Femur (tissue), 1 donor: ENCODE data around the gene PSMC2.

ENCODE experiments used
- DNase-seq: peaks from one replicate; pipeline ENCODE4 v3.0.0-alpha.2; 2017

Gene PSMC2

DNA sequence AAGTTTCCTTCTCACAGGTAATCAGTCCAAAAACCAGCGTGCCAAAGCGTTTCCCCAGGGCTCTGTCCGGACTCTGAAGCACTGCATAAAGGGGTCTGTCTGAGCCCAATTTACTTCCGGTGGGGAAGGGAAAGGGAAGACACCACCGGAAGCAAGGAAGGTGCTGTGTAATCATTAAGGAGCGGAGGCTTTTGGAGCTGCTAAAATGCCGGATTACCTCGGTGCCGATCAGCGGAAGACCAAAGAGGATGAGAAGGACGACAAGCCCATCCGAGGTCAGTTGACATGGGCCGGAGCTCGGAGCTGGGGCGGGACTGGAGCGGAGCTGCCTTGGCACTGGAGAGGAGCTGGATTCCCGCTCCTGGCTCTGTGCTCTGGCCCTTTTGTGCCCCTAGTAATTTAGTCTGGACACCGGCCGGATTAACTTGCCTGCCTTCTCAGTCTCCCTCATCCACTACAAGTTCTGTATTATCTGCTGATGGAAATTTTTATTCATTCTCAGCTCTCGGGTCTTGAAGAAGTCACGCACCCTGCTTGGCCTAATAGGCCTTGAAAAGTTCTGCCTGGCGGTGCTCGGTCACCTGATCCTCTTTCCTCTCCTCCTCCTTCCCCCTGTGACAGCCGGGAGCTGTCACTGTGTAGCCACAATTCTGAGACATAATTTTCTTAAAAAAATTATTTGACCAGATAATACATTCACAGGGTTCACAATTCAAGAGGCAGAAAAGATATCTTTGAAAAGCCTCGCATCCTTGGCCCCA lies at the start of gene PSMC2:
Gene PSMC2, plus strand, starts transcription at position 137 of the 761 bp plus-strand sequence. Its CDS starts 69 bp downstream, at position 206.
- DNase-seq: peak; percentile 92

DNA sequence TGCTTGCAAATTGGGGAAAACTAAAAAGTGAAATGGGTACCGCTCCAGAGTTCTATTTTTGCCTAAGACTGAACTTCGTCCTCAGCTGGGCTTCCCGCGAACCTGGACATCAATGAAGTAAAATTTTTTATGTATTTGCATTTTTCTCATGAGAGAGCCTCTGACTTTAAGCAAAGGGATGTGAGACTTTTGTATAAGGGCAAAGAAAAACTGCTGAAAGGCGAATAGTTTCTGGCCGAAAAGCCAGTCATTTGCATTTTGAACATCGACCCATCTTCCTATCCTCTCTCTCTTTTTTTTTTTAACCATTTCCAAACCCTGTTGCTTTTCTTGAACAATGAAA lies 49.6 kb upstream of the PSMC2 start:
- no peak for DNase-seq

DNA sequence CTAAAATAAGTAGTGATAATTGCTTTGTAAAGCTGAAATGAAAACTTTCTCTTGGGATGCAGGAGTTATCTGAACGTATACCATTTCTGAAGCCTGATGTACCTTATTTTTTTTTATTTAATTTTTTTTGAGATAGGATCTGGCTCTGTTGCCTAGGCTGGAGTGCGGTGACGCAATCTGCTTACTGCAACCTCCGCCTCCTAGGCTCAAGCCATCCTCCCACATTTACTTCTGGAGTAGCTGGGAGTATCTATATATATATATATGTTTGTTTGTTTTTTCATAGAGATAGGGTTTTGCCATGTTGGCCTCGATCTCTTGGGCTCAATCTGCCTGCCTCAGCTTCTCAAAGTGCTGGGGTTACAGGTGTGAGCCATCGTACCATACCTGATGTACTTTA lies 47.8 kb upstream of the PSMC2 start:
- DNase-seq: no peak

DNA sequence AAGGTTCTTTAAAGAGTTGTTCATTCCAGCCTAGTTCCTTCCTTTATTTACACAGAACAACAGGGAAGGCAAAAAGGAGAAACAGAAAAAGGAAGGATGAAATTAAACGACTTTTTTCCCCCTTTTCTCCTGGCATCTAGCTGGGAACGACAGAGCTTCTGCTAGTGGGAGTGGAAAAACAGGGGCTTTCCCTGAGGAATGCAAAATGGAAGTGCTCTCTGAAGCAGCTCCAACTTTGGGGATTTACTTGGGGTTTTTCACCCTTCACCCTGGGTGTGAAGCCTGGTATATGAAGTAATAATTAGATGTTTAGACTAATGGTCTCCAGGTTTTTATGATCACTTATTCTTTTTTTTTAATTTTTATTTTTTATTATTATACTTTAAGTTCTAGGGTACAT lies 46.0 kb upstream of the PSMC2 start:
- DNase-seq: no peak

DNA sequence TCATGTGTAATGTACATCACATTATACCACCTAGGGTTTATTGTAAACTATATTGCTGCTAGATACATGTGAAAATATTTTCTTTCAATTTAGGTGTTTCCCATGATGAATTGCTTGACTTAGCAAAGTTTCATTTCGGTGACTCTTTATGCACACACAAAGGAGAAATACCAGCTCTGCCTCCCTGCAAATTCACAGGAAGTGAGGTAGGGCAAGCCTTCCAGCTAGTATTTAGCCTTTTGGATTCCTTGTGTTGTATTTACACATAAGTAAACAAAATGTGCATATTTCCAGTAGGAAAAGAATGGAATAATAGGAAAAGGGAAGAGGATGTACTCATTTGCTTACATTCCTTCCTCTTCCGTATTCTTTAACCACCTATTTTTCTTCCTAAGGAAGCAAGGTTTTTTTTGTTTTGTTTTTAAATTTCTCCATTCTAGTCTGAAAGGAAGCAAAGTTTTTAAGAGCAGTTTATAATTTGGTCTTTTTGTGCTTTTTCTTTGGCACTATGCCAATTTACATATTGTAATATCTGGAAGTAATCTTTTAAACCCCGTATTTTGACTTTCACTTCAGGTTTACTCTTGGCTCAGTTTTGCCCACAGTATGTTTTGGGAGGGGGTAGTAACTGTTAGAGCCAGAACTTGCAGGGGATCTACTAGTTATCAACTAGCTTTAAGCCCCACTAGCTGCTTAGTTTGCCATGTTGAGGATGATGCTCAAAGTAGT lies 39.8 kb upstream of the PSMC2 start:
- DNase-seq: no peak

DNA sequence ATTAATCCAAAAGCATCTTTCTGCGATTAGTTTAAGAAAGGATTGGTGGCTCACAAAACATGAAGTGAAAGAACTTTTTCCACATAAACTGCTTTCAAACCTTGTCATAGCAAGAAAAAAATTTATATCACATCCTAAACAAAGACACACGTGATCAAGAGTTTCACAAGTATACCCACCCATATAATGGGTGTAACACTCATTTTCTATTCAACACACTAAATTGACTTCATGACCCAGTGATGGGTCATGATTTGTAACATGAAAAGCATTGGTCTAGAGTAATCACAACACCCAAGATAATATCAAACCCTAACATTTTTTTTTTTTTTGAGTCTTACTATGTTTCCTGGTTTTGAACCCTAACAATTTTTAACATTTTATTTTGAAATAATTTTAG lies 32.6 kb upstream of the PSMC2 start:
- no peak for DNase-seq

DNA sequence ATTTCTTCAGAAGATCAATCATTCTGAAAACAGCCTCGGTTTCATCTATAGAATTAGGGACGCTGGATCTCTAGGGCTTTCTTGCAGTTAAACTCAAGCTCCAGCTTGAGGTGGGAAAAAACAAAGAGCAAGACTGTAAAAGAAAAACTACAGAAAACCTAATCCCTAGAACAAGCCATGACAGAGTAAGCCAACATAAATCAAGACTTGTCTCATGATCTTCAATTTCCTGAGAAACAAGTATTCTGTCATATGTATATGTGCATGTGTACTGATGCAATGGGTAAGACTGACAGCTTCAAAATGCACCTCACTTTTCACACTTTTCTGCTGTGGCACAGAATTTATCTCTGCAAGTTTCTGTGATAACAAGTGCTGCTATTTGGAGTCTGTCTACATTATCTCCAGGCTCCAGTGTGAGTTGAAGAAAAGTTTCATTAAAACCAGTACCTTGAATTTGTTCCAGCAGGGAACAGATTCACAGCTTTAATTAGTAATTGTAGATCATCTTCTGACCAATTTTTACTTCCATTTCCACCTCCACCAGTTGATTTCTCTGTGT lies 31.0 kb upstream of the PSMC2 start:
- no peak for DNase-seq

DNA sequence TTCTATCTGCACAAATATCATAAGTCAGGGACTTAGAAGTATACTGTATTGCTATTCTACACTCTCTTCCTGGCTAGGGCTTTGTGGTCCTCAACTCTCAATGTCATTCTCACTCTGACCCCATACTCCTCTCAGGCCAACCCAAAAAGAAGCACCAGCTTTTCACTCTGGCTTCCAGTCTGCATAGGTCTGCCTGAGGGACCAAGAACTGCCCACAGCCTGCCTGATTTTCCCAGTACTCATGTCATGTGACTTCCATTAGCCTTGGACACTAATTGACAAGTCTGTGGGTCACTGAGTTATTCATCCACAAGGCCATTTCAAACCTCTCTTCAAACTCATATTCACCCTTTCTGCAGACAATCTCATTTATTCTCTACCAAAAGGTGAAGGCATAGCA lies 30.4 kb upstream of the PSMC2 start:
- DNase-seq: no peak

DNA sequence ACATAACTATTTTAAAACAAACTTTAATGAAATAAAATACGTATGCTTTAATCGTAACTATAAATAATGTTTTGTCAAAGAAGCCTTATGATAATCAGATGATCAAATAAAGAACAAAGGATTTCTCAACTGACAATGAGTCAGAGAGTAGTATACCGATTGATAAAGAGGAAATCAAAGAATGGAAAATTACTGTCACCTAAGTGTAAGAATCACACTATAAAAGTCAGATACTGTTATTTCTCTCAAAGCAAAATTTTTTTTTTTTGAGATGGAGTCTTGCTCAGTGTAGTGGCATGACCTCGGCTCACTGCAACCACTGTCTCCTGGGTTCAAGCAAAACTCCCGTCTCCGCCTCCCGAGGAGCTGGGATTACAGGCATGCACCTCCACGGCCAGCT lies 21.7 kb upstream of the PSMC2 start:
- no peak for DNase-seq

DNA sequence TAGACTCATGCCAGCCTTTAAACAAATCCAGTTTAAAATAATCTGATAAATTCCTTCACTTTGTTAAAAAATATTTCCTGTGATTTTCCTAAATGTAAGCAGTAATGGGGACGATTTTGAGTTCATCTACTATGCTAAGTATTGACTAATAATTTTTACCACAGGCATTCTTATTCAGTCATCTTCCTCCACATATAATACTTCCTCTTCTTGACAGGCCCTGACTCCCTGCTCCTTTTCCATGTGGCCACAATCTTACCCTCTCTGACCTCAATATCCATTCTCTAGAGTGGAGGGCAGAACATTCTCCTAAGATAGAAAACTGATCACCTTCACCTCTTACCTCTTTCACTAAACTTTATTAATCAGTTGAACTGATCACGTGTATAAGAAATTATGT lies 10.7 kb upstream of the PSMC2 start:
- no peak for DNase-seq

DNA sequence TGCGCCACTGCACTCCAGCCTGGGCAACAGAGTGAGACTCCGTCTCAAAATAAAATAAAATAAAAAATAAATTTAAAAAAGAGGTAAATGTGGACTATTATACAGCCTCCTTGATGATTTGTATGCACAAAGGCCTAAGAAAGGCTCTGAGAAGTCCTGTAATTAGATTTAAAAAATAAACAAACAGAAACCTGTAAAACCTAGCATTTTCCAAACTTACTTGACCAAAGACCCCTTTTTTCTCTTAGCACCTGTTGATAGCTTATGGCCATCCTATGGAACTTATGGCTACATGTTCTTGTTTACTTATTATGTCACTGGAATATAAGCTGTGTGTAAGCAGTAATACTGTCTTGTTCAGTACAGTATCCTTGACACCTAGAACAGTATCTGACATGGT lies 8.6 kb upstream of the PSMC2 start:
- no peak for DNase-seq

DNA sequence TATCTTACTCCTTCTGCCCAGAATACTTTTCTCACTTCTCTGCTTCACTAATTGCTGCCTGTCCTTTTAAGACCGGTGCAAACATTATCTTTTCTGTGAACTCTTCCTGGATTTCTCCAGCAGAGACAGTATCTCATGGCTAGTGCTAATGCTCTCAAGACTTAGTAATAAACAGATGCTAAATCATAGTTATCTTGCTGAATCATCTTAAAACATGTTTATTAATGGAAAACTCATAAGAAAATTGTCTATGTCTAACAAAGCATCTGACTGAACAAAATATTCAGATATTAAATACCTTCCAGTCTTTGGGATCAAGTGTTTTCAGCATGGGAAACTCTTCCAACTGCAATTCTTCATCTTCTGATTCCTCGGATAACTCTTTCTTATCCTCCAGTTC lies 6.0 kb upstream of the PSMC2 start:
- no peak for DNase-seq

DNA sequence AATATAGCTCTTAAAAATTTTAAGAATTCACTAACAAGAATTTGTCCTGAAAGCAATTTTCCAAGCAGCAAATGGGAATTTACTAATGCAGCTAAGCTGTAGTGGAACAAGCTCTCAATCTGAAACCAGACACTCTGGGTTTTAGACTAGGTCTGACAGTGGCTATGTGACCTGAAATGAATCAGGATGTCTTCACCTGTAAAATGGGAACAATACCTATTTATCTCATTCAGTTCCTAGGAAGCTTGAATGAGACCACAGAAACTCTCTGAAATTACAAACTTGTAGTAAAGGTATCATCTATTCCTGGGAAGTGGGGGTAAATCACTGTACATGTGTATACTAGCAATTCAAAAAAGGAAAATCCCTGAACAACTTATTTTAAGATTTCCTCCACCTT lies 4.1 kb upstream of the PSMC2 start:
- no peak for DNase-seq

DNA sequence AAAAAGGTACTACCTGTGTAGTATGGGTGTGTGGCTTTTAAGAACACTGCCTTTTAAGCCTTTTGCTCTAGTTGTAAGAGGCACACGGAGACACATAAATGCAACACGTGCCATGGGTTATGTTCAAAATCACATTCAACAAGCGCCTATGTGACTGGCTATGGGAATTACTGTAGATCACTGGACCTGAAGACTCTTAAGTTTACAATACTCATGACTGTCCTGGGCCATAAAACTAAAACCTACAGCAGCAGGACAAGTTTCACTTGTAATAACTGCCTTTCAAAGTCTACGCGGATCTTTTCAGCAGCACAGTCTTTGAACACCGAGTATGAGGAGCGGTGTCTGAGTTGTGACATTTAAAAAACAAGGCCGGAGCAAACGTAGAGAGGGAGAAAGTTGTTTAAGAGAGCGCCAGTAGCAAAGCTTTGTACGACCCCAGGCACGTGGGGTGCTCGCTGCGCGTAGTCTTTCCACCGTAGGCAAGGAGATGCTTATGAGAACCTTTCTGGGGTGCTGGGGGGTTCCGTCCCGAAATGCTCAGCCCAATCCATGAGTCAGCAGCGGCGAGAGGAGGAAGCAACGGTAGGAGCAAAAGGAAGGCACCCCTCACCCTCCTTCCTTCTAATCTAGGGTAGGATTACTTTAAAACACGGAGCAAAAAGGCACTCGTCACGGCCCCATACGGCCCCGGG lies 3.5 kb upstream of the PSMC2 start:
- DNase-seq: peak; percentile 49

DNA sequence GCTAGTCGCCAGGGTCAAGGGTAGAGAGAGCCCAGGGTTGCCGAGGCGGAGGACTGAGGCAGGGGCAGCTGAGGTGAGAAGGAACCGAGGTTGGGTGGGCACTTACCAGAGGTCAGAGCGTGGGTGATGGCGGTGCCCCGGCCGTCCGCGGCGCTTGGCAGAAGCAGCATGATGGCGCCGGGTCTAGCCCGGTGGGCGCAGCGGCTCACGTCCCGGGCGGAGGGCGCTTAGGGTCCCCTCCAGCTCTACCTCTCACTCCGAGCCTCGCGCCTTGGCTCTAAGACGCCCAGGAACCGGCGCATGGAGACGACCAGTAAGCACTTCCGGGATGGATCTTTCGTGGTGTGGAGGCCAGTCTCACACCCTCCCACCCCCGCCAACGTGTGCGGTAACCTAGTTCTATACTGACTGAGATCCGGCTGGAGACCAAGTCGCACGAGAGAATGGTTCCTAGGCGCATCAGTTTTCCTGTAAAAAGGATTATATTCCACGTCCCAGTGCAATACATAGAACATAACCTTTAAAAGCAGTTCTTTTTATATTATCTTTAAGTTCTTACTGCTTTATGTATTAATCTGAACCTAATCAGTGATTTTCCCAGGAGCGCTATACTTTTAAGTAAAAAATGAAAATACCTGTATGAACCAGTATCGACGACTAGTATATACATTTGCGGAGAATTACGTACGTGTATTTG lies 2.8 kb upstream of the PSMC2 start, which contains the start of gene DNAJC2:
Gene DNAJC2, minus strand, starts transcription at position 315 of the 697 bp plus-strand sequence. Its CDS starts 145 bp downstream, at position 170.
- DNase-seq: peak; percentile 93

DNA sequence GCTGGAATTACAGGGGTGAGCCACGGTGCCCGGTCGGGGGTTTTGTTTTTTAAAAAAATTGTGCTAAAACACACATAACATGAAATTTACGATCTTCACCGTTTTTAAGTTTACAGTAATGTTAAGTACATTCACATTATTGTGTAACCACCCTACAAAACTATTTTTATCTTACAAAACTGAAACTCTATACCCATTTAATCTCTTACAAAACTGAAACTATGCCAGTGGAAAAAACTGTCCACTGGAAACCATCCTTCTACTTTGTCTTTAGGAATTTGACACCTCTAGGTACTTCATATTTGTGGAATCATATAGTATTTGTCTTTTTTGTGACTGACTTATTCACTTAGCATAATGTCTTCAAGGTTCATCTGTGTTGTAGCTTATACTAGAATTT lies 1.0 kb upstream of the PSMC2 start:
- DNase-seq: no peak

DNA sequence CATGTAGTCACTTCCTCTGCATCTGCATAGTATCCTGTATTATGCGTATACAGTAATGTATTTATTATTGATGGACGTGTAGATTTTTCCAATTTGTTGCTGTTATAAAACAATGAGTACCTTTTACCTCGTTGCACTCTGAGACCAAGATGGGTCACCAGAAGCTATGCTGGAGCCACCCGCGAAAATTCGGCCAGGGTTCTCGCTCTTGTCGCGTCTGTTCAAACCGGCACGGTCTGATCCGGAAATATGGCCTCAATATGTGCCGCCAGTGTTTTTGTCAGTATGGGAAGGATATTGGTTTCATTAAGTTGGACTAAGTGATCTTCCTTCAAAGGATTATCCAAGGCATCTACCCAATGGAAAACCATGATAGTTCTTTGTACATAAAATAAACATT lies 1.0 kb downstream of the PSMC2 start:
- no peak for DNase-seq

DNA sequence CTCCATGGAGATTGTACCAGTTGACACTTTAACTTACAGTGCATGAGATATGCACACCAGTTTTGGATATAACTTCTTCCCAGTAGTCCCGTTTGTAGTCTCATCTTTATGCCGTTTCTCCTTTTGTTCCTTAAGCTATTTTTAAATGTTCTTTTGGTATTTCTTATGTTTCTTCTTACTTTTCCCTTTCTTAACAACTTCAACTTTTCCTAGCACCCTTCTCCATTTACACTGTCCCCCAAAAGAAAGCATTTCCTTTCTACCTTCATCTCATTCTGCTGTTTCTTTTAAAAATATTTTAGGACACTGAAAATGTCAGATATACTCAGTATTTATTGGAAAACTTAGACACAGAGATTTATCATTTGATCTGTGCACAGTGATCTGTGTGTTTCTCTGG lies 1.5 kb downstream of the PSMC2 start:
- DNase-seq: no peak

DNA sequence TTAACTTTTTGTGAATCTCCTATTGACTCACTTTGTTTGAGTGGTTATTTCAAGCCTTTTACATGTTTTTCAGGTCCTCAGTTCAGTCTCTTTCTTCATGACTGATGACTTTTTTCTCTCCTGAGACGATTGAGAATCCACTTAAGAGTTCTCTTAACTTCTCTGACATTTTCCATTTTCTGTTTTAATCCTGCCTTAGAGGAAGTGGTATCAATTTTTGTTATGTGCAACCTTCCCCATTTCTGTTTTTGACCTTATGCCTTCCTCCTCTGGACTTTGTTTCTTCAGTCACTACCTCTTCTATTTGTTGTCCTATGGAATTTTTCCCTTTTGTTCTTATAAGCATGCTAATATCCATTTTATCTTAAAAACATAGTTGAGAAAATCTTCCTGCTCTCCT lies 2.4 kb downstream of the PSMC2 start:
- no peak for DNase-seq

DNA sequence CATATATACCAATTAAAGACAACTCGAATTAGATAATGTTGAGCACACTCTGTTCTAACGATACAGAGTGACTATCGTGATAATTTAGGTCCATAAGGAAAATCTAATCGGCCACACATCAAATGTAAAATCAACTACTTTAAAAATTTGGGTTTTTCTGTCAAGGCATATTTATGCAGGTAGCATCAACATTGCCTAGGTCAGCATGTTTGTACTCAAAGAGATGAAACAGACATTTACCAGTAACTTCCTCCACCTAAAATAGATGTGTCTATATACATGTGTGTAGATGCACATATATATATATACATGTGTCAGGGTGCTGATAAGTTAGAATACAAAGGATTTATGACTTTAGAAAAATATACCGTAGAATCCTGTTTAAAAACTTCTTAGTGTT lies 22.0 kb downstream of the PSMC2 start:
- DNase-seq: no peak

DNA sequence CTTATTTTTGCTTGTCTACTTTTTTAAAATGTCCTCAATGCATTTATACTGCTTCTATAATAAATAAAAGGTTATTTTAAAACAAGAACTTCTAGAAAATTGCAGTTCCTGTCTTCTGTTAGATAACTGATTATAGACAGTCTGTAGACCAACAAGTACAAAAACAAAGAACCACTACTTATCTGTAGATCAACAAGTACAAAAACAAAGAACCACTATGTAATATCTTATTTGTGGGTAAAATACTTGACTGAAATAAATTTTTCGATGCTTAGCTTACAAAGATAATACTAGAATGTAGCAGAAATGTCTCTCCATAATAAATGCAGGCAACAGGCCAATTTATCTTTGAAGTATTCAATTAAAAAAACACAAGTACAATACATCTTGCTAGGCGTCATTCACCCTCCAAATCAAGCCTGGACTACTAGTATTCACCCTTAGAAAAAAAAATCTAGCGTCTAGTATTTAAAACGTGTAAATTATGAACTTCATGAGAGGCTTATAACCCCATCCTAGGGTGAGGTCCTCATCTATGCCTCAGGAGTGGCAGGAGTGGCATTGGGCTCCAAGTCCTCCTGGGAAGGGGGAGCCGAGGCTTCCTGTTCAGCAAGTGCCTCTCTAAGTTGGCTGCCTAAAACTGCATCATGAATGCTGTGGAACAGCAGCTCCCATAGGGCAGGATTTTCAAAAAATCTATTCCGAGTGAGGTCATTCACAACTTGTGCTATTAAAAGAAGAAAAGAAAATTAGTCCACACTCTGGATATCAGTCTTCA lies 26.6 kb downstream of the PSMC2 start:
- DNase-seq: no peak
